Thymus (tissue), 11 donors: Measurements from ENCODE around the gene ZMIZ1. TPM values are rescaled to one million over a fixed set of nuclear protein-coding genes. Genes with fewer than 3 reads are reported as not detected.

Experiments
- DNase-seq, 9 donors: peaks; one replicate each; pipeline ENCODE4 v3.0.0-alpha.2; 2013; ENCODE audit warnings: low spot score in 9 of 9, low read depth in 6 of 9, missing footprints in 1 of 9
- H3K27ac ChIP-seq, 2 donors: one replicate each; pipeline ENCODE4 v1.5.1; 2013; ENCODE audit warnings: control low read depth in 1 of 2, low read depth in 1 of 2, low read length in 1 of 2, mild to moderate bottlenecking in 1 of 2, moderate library complexity in 1 of 2
- H3K27me3 ChIP-seq, 2 donors: one replicate each; pipeline ENCODE4 v1.5.1; 2013; ENCODE audit warnings: low read length in 1 of 2; ENCODE audit not compliant: control insufficient read depth in 2 of 2, insufficient read depth in 1 of 2
- H3K36me3 ChIP-seq, 2 donors: one replicate each; pipeline ENCODE4 v1.5.1; 2013; ENCODE audit warnings: low read length in 1 of 2, mild to moderate bottlenecking in 1 of 2, moderate library complexity in 1 of 2; ENCODE audit not compliant: control insufficient read depth in 2 of 2, insufficient read depth in 2 of 2
- H3K4me1 ChIP-seq, 2 donors: one replicate each; pipeline ENCODE4 v1.5.1; 2013; ENCODE audit warnings: low read length in 2 of 2; ENCODE audit not compliant: control insufficient read depth in 2 of 2, insufficient read depth in 2 of 2
- H3K4me3 ChIP-seq, 2 donors: one replicate each; pipeline ENCODE4 v1.5.1; 2013; ENCODE audit warnings: low read length in 2 of 2, control low read depth in 1 of 2, mild to moderate bottlenecking in 1 of 2
- H3K9me3 ChIP-seq, 2 donors: one replicate each; pipeline ENCODE4 v1.5.1; 2013; ENCODE audit warnings: low read length in 1 of 2, mild to moderate bottlenecking in 1 of 2; ENCODE audit not compliant: control insufficient read depth in 2 of 2, insufficient read depth in 1 of 2
- WGBS: extraction: QIAGEN DNeasy Blood & Tissue Kit; methylation state at CpG from one replicate; pipeline ENCODE4 v1.1.7; 2013; 5-methylcytosine and 5-hydroxymethylcytosine counted together
- polyA plus RNA-seq: library from polyadenylated mRNA; stranded (reverse); fragments of 200-250 nt; gene quantifications from one replicate; pipeline ENCODE4 v1.2.3, GENCODE V29; 2013
- total RNA-seq: library from RNA; stranded (reverse); fragments of 120-200 nt; gene quantifications from one replicate; pipeline ENCODE4 v1.2.4, GENCODE V29; 2013
- donor health status: healthy.

Gene ZMIZ1
- total and polyA plus RNA-seq, 2 donors, result 7.4 to 14.2 TPM

DNA sequence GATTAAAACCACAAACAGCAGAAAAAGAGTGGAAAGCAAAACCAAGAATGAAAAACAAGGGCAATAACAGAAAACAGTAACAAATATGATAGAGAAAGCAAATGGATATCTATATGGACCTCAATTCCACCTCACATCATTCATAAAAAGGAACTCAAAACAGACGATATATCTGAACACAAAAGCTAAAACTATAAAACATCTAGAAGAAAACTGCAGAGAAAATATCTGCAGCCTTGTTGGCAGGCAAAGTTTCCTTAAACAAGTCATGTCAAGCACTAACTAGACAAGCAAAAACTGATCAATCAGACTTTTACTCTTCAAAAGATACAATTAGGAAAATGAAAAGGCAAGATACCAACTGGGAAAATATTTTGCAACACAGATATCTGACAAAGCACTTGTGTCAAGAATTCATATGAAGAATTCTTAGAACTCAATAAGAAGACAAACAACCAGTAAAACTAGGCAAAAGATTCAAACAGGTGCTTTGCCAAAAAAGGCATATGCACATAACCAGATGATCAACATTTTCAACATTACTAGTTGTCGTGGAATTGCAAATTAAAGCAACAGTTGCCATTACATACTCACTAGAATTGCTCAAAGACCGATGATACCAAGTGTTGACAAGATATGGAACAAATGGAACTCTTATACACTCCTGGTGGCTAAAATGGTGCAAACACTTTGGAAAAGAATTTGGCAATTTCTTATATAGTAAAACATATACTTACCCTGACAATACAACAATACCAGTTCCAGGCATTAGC lies 25.9 kb upstream of the ZMIZ1 start:
- Histone ChIP-seq H3K4me1 (peaks cover 23 to 44% of the 10 kb centered on the region in 2 donors), H3K27ac (no peak overlapping the region), H3K36me3 (no peaks in the 10 kb centered on the region), H3K4me3 (no peak overlapping the region), H3K9me3 (no peaks in the 10 kb centered on the region), H3K27me3 (no peaks in the 10 kb centered on the region)
- 64% methylated on average over 3 of the region's 3 CpGs for WGBS
- no peak for DNase-seq

DNA sequence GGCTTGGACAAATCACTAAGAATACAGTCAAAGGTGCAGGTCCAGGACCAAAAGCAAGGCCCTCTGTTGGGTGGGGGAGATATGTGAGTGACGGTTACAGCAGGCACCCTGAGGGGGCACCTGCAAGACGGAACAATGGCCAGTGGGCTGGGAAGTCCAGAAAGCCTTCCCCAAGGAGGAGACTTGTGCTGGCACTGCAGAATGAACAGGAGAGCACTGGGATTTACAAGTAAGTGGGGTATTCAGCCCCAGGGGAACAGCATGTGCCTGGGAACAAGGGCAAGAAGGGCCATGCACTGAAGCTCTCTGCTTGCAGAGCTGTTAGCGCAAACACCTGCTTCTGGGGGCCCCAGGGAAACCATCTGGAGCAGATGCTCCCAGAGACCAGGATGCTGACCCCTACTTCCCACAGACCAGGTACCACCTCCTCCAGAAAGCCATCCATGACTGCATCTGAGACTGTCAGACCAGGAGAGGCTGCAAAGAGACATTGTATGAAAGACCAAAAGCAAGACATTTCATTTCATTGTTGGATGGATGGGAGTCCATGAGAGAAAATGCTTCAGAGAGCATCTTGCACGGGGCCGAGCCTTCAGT lies 24.6 kb upstream of the ZMIZ1 start:
- Histone ChIP-seq H3K4me1 (peaks cover 36 to 57% of the 10 kb centered on the region in 2 donors), H3K4me3 (no peak overlapping the region), H3K36me3 (no peaks in the 10 kb centered on the region), H3K27me3 (no peaks in the 10 kb centered on the region), H3K9me3 (no peaks in the 10 kb centered on the region), H3K27ac (peak overlapping the region in 1 of 2 donors; percentile 27)
- WGBS, result 95% methylated on average over 5 of the region's 5 CpGs
- no peak for DNase-seq

DNA sequence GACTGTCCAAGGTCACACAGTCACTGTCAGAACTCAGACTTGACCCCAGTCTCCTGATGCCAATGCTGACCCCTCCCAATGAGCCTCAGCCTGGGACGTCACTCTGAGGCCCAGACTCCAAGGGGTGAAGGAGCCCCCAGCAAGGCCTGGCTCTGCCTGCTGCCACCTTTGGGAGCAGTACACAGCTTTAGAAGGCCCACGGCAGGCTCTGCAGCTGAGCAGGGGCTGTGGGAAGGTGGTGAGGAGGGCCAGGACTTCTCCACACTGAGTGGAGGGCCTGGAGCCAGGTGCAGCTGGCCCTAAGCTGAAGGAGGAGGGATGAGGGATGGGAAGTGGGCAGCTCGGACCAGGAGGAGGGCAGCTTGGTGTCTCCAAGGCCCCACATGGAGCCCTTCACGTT lies 23.9 kb upstream of the ZMIZ1 start:
- no peak for DNase-seq
- Histone ChIP-seq H3K27me3 (no peaks in the 10 kb centered on the region), H3K27ac (peak overlapping the region in 1 of 2 donors; percentile 2), H3K4me1 (peaks cover 39 to 65% of the 10 kb centered on the region in 2 donors), H3K9me3 (no peaks in the 10 kb centered on the region), H3K4me3 (no peak overlapping the region), H3K36me3 (no peaks in the 10 kb centered on the region)
- WGBS, result 82% methylated on average over 4 of the region's 4 CpGs

DNA sequence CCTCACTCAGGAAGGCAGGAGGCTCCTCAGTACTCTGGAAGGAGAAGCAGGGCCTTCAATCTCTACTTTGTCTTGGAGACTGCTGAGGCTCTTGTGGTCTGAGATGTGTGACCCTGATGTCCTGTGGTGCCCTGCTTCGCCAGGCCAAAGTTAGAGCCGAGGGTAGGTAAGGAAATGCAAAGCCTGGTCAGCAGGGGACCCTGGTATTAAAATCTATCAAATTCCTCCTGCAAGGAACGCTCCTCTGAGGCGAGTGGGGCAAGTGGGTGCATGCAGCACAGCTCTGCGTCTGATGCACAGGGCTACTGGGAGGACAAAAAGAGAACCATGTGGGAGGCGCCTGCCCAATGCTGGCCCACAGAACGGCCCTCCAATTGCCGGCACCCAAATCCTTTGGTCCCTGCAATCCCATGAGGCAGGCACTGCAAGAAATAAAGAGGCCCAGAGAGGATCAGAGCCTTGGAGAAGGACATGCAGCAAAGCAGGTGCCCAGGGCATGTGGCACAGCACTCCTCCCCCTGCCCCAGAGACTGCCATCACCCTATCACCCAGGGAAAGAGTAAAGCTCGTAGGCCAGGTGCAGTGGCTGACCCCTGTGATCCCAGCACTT lies 23.1 kb upstream of the ZMIZ1 start:
- H3K27me3 ChIP-seq, result no peaks in the 10 kb centered on the region
- H3K9me3 ChIP-seq, result no peaks in the 10 kb centered on the region
- peak overlapping the region in 1 of 2 donors; percentile 98 for H3K27ac ChIP-seq
- H3K36me3 ChIP-seq, result no peaks in the 10 kb centered on the region
- WGBS, result 82% methylated on average over 9 of the region's 9 CpGs
- H3K4me3 ChIP-seq, result no peak overlapping the region
- peaks cover 39 to 73% of the 10 kb centered on the region in 2 donors for H3K4me1 ChIP-seq
- no peak for DNase-seq

DNA sequence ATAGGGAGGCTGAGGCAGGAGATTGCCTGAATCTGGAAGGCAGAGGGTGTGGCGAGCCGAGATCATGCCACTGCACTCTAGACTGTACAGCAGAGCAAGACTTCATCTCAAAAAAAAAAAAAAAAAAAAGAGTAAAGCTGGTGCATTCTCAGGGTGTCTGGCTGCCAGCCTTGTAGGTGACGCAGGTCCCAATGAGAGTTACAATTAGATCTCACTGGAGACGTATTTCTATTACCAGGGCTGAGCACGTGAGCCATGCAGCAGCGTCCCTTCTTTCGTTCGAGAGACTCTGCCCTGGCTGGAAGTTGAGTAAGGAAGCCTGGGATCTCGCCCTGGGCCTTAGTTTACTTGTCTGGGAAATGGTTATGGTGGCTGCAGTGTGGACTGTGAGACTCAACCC lies 22.4 kb upstream of the ZMIZ1 start:
- H3K36me3 ChIP-seq, result no peaks in the 10 kb centered on the region
- no peaks in the 10 kb centered on the region for H3K27me3 ChIP-seq
- peaks cover 44 to 79% of the 10 kb centered on the region in 2 donors for H3K4me1 ChIP-seq
- 94% methylated on average over 9 of the region's 9 CpGs for WGBS
- DNase-seq, result no peak
- H3K9me3 ChIP-seq, result no peaks in the 10 kb centered on the region
- H3K27ac ChIP-seq, result peak overlapping the region; percentile 46 to 98
- no peak overlapping the region for H3K4me3 ChIP-seq

DNA sequence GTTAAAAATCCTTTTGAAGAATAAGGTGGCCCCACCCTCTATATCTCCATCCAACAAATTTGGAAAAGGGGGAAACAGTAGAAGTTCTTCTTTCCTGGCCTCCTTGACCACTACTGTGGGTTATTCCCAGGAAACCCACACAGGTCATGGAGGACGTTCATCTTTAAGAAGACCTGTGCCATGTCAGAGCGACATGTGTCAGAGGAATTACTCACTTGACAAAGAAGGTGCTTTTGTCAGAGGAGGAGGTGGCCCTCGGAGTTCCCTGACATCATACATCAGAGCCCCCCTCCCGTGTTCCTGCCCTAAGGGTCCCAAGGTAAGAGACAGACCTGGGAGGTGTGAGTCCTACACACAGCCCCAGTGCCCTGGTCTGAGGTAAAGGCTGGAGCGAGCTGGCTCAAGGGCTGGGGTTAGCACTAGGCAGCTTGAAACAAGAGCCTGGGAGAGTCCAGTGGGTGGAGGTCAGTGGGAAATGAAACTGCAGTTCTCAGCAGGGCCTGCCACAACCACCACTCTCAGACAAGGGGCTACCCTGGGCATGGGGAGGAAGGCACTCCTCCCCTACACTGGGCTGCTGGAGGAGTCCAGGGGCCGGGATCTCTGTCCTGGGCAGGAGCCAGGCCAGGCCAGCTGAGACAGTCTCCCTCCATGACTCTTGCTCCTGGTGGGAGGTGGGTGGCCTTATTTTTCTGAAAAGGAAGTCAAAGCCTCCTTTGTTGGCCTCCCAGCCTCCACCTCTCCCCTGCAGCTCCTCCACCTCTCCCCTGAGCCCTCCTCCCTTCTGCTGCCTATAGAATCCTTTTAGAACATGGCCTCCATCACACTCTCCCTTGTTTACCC lies 21.8 kb upstream of the ZMIZ1 start:
- DNase-seq, result no peak
- WGBS, result 96% methylated on average over 6 of the region's 6 CpGs
- no peaks in the 10 kb centered on the region for H3K36me3 ChIP-seq
- peaks cover 47 to 86% of the 10 kb centered on the region in 2 donors for H3K4me1 ChIP-seq
- peak overlapping the region; percentile 98 for H3K27ac ChIP-seq
- no peaks in the 10 kb centered on the region for H3K27me3 ChIP-seq
- no peak overlapping the region for H3K4me3 ChIP-seq
- no peaks in the 10 kb centered on the region for H3K9me3 ChIP-seq

DNA sequence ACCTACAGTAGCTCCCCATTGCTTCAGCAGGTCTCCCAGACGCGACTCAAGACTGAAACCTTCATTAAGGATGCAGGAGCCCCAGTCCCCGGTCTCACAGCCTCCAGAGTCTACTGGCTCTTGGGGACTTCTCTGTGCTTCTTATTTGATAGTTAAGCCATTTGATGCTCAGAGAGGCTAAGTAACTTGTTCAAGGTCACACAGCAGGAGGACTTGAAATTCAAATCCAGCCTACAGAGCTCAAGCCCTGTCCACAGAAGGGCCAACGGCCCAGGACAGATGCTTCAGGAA lies 21.2 kb upstream of the ZMIZ1 start:
- Histone ChIP-seq H3K9me3 (no peaks in the 10 kb centered on the region), H3K36me3 (no peaks in the 10 kb centered on the region), H3K27ac (peak overlapping the region; percentile 98), H3K4me1 (peaks cover 49 to 91% of the 10 kb centered on the region in 2 donors), H3K27me3 (no peaks in the 10 kb centered on the region), H3K4me3 (peak overlapping the region in 1 of 2 donors; percentile 19)
- WGBS, result 82% methylated on average over 4 of the region's 4 CpGs
- DNase-seq, result no peak

DNA sequence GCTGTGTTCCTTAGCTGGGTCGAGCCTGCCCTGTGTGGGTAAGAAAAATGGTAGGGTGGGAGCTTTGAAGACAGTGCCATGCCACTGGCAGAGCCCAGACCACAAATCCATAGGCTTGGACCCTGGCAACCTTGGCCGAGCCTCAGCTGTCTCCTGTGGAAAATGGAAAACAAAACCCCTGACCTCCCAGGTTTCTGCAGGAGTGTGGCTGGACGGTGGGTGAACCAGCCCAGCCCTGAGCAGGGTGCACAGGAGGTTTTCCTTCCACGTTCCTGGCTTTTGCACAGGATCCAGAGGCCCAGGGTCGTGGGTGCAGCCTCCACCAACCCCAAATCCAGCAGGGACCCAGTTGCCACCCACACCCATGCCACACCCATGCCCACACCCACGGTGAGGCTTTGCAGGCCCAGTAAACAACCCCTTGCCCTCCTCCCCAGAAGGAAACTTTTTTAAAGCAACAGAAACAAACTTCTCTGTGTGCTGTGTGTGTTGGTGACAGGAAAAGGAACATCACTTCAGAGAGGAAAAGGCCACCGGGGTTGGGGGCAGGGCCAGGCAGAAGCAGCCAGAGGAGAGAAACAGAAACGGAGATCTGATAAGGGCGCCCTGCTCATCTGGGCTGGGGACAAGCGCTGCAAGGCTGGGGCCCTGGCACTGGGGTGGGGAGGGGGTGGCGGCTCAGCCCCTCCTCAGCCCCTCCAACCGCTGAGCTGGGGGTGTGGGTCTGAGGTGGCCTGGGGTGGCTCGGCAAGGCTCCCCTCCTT lies 20.7 kb upstream of the ZMIZ1 start:
- peak overlapping the region; percentile 19 to 33 for H3K4me3 ChIP-seq
- peak overlapping the region; percentile 98 for H3K27ac ChIP-seq
- WGBS, result 15% methylated on average over 13 of the region's 13 CpGs
- no peaks in the 10 kb centered on the region for H3K9me3 ChIP-seq
- no peaks in the 10 kb centered on the region for H3K27me3 ChIP-seq
- H3K36me3 ChIP-seq, result no peaks in the 10 kb centered on the region
- peak in 7 of 9 donors; percentile 69 to 94 (median 83) for DNase-seq
- H3K4me1 ChIP-seq, result peaks cover 49 to 97% of the 10 kb centered on the region in 2 donors
